Measurements from ENCODE around the gene TENT4B.

DNA sequence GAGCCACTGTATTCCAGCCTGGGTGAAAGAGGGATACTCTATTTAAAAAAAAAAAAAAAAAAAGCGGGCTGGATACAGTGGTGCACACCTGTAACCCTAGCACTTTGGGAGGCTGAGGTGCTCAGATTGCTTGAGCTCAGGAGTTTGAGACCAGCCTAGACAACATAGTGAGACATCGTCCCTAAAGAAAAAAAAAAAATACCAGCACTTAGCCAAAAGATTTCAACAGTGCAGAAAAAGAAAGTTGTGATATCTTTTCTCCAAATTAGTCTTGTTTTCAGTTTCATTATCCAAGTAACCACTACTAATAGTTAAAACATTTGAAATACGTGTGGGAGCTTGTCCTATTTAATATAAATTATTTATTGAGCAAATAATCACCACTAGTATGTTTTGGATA lies 48.7 kb downstream of the TENT4B start:
- TF ChIP-seq ELF4 (IDR thresholded peaks at IDR 0.05) (no peak), NFRKB (IDR thresholded peaks at IDR 0.05) (no peak), SP1 (IDR thresholded peaks at IDR 0.05) (no peak), BHLHE40 (IDR thresholded peaks at IDR 0.05; ENCODE audit: borderline replicate concordance) (no peak), HDGF (IDR thresholded peaks at IDR 0.05; ENCODE audit: borderline replicate concordance) (no peak), ARNT (IDR thresholded peaks at IDR 0.05) (no peak), FOXK2 (IDR thresholded peaks at IDR 0.05) (no peak), L3MBTL2 (conservative IDR thresholded peaks at IDR 0.05) (no peak), FOXM1 (IDR thresholded peaks at IDR 0.05; ENCODE audit: borderline replicate concordance) (no peak), LEF1 (IDR thresholded peaks at IDR 0.05; ENCODE audit: borderline replicate concordance) (no peak)
- TF ChIP-seq, protein P1, sequence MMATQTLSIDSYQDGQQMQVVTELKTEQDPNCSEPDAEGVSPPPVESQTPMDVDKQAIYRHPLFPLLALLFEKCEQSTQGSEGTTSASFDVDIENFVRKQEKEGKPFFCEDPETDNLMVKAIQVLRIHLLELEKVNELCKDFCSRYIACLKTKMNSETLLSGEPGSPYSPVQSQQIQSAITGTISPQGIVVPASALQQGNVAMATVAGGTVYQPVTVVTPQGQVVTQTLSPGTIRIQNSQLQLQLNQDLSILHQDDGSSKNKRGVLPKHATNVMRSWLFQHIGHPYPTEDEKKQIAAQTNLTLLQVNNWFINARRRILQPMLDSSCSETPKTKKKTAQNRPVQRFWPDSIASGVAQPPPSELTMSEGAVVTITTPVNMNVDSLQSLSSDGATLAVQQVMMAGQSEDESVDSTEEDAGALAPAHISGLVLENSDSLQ (IDR thresholded peaks at IDR 0.05), result no peak
